HG03060 (cell line): ENCODE measurements around the gene YY1.
"Not testable (repeated sequence)": the region's sequence is repeated elsewhere in the genome, so short reads cannot be mapped to it uniquely, and the experiment has no call there.

Source experiments
- ATAC-seq: cut with Tn5 transposase; IDR thresholded peaks from one replicate; pipeline ENCODE4 v1.9.1; 2021; ENCODE audit warnings: low read depth, moderate number of reproducible peaks; ENCODE audit not compliant: unreplicated experiment

YY1 gene

GRCh38 chr14:100282766-100283419 lies 43.9 kb downstream of the YY1 start:
- ATAC-seq, result no peak

GRCh38 chr14:100283436-100283835 lies 44.5 kb downstream of the YY1 start:
- ATAC-seq, result not testable (repeated sequence)

GRCh38 chr14:100283984-100284881 lies 45.3 kb downstream of the YY1 start:
- ATAC-seq, result no peak

GRCh38 chr14:100285021-100285912 lies 46.3 kb downstream of the YY1 start:
- no peak for ATAC-seq

GRCh38 chr14:100285913-100286400 lies 47.0 kb downstream of the YY1 start:
- no peak for ATAC-seq

- ATAC-seq, result no peak
Measured at GRCh38 chr14:100286484-100287191, 47.7 kb downstream of the YY1 start.

- ATAC-seq, result no peak
Measured at GRCh38 chr14:100287202-100287997, 48.5 kb downstream of the YY1 start.

GRCh38 chr14:100287998-100288295 lies 49.0 kb downstream of the YY1 start:
- not testable (repeated sequence) for ATAC-seq

- ATAC-seq, result no peak
Measured at GRCh38 chr14:100288382-100289185, 49.6 kb downstream of the YY1 start.

GRCh38 chr14:100289916-100290606 lies 51.1 kb downstream of the YY1 start:
- no peak for ATAC-seq

GRCh38 chr14:100290607-100291304 lies 51.8 kb downstream of the YY1 start:
- no peak for ATAC-seq

GRCh38 chr14:100291305-100292075 lies 52.5 kb downstream of the YY1 start:
- no peak for ATAC-seq

- no peak for ATAC-seq
Measured at GRCh38 chr14:100292301-100292775, 53.4 kb downstream of the YY1 start.

GRCh38 chr14:100292776-100293461 lies 54.0 kb downstream of the YY1 start:
- ATAC-seq, result no peak

GRCh38 chr14:100293497-100294212 lies 54.7 kb downstream of the YY1 start:
- ATAC-seq, result no peak
